Left ventricle myocardium superior (tissue), 1 donor: ENCODE results near the gene SNX18. TPM values are rescaled to one million over a fixed set of nuclear protein-coding genes. Genes with fewer than 3 reads are reported as not detected.

Experiments used
- total RNA-seq: library from RNA; stranded (reverse); fragmentation: NEBNext Ultra II Directional; extraction: Animal tissue kit (Norgen Biotek cat#: 25700); gene quantifications from one replicate; pipeline ENCODE4 v1.2.1, GENCODE V29; 2021
- donor health status: DM: no; HTN: yes; CAD: no; lungs with severe emphysema.

Gene SNX18
- total RNA-seq, 1 donor from 2014 or later, result 20.9 TPM

Other genes starting within 250 kb of the SNX18 start
- gene ARL15, start 207.2 kb upstream of the SNX18 start, total RNA-seq, result 20.5 TPM
- 492 TPM for gene HSPB3, start 62.1 kb upstream of the SNX18 start, total RNA-seq